ENCODE measurements around the gene TBX21.
A peak's percentile ranks its signal among the peaks of the same experiment; 100 is the strongest.

GRCh38 chr17:47725446-47726111 is 7.5 kb upstream of the TBX21 start:
- no peak for TF ChIP-seq EP300 (IDR thresholded peaks at IDR 0.05; ENCODE audit: borderline replicate concordance)
- TF ChIP-seq REST (IDR thresholded peaks at IDR 0.05; ENCODE audit: low read depth) = peak; percentile 58; the same call in 1 of the 2 replicates
- no peak for TF ChIP-seq RAD21 (IDR thresholded peaks at IDR 0.05; ENCODE audit: low read depth)
- TF ChIP-seq NFIC (IDR thresholded peaks at IDR 0.05) = no peak
- no peak for TF ChIP-seq TEAD4 (IDR thresholded peaks at IDR 0.05)
- TF ChIP-seq MAX (IDR thresholded peaks at IDR 0.05) = no peak
- TF ChIP-seq, protein P1, sequence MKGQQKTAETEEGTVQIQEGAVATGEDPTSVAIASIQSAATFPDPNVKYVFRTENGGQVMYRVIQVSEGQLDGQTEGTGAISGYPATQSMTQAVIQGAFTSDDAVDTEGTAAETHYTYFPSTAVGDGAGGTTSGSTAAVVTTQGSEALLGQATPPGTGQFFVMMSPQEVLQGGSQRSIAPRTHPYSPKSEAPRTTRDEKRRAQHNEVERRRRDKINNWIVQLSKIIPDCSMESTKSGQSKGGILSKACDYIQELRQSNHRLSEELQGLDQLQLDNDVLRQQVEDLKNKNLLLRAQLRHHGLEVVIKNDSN (IDR thresholded peaks at IDR 0.05) = no peak
- TF ChIP-seq EGR1 (IDR thresholded peaks at IDR 0.05) = no peak
